Measurements from ENCODE around the gene GALNTL6.
"Not testable (repeated sequence)": the region's sequence is repeated elsewhere in the genome, so short reads cannot be mapped to it uniquely, and the experiment has no call there.

GALNTL6 gene

GRCh38 chr4:172895699-172896098 lies 1082.5 kb downstream of the GALNTL6 start:
- no peak for DNase-seq

GRCh38 chr4:172897046-172897445 lies 1083.8 kb downstream of the GALNTL6 start:
- no peak for DNase-seq

- no peak for DNase-seq
Observed at GRCh38 chr4:172898715-172899114, 1085.5 kb downstream of the GALNTL6 start.

- DNase-seq, result no peak
Observed at GRCh38 chr4:172899861-172900260, 1086.7 kb downstream of the GALNTL6 start.

- no peak for DNase-seq
Observed at GRCh38 chr4:172900900-172901299, 1087.7 kb downstream of the GALNTL6 start.

GRCh38 chr4:172912468-172912867 lies 1099.3 kb downstream of the GALNTL6 start:
- DNase-seq, result not testable (repeated sequence)

- DNase-seq, result not testable (repeated sequence)
Observed at GRCh38 chr4:172917403-172917802, 1104.2 kb downstream of the GALNTL6 start.

GRCh38 chr4:172919269-172919668 lies 1106.1 kb downstream of the GALNTL6 start:
- DNase-seq, result no peak

- peak; percentile 48 for DNase-seq
Observed at GRCh38 chr4:172927096-172927814, 1114.1 kb downstream of the GALNTL6 start.

GRCh38 chr4:172928347-172928746 lies 1115.1 kb downstream of the GALNTL6 start:
- no peak for DNase-seq

GRCh38 chr4:172938072-172938829 lies 1125.0 kb downstream of the GALNTL6 start:
- no peak for DNase-seq

GRCh38 chr4:172938870-172939269 lies 1125.7 kb downstream of the GALNTL6 start:
- no peak for DNase-seq

- no peak for DNase-seq
Observed at GRCh38 chr4:172942840-172943239, 1129.6 kb downstream of the GALNTL6 start.

- no peak for DNase-seq
Observed at GRCh38 chr4:172945611-172946010, 1132.4 kb downstream of the GALNTL6 start.

GRCh38 chr4:172946503-172946902 lies 1133.3 kb downstream of the GALNTL6 start:
- DNase-seq, result no peak

GRCh38 chr4:172947594-172947993 lies 1134.4 kb downstream of the GALNTL6 start:
- DNase-seq, result no peak

- DNase-seq, result no peak
Observed at GRCh38 chr4:172950990-172951389, 1137.8 kb downstream of the GALNTL6 start.

- DNase-seq, result no peak
Observed at GRCh38 chr4:172951679-172952451, 1138.7 kb downstream of the GALNTL6 start.

GRCh38 chr4:172953896-172954568 lies 1140.8 kb downstream of the GALNTL6 start:
- no peak for DNase-seq

- DNase-seq, result not testable (repeated sequence)
Observed at GRCh38 chr4:172956340-172956739, 1143.1 kb downstream of the GALNTL6 start.

GRCh38 chr4:172957216-172957615 lies 1144.0 kb downstream of the GALNTL6 start:
- no peak for DNase-seq

GRCh38 chr4:172962564-172963353 lies 1149.6 kb downstream of the GALNTL6 start:
- peak; percentile 85 for DNase-seq

All from DMS153 (cell line).